Osteocyte (in vitro differentiated cells): ENCODE measurements around the gene SLC39A3. TPM values are rescaled to one million over a fixed set of nuclear protein-coding genes. Genes with fewer than 3 reads are reported as not detected.

Experiments
- DNase-seq: peaks from one replicate; pipeline ENCODE4 v3.0.0; 2021; ENCODE audit warnings: mixed read lengths; ENCODE audit not compliant: unreplicated experiment; ENCODE audit errors: extremely low spot score
- H3K27ac Mint-ChIP-seq: one replicate; pipeline ENCODE4 v1.8.0; 2021; ENCODE audit warnings: mild to moderate bottlenecking, mixed read lengths; ENCODE audit not compliant: unreplicated experiment
- H3K27me3 Mint-ChIP-seq: one replicate; pipeline ENCODE4 v1.8.0; 2021; ENCODE audit warnings: mixed read lengths; ENCODE audit not compliant: unreplicated experiment
- H3K36me3 Mint-ChIP-seq: one replicate; pipeline ENCODE4 v1.8.0; 2021; ENCODE audit warnings: mixed read lengths; ENCODE audit not compliant: unreplicated experiment
- H3K4me1 Mint-ChIP-seq: one replicate; pipeline ENCODE4 v1.8.0; 2021; ENCODE audit warnings: mixed read lengths; ENCODE audit not compliant: unreplicated experiment
- H3K4me3 Mint-ChIP-seq: one replicate; pipeline ENCODE4 v1.8.0; 2021; ENCODE audit warnings: mild to moderate bottlenecking, moderate library complexity, mixed read lengths; ENCODE audit not compliant: unreplicated experiment
- H3K9me3 Mint-ChIP-seq: one replicate; pipeline ENCODE4 v1.8.0; 2021; ENCODE audit warnings: mixed read lengths; ENCODE audit not compliant: unreplicated experiment
- total RNA-seq: library from RNA; stranded (reverse); gene quantifications from 2 replicates; pipeline ENCODE4 v1.2.1, GENCODE V29; 2021
- TF ChIP-seq, protein P1 (sequence below): fragments of 200-600 bp; sonication (generic); IDR thresholded peaks from 2 replicates; pipeline ENCODE4 v1.5.0; 2021; ENCODE audit warnings: antibody characterized with exemption, mild to moderate bottlenecking, moderate library complexity

Gene SLC39A3
- total RNA-seq, 1 donor from 2014 or later, result 36.5 TPM

DNA sequence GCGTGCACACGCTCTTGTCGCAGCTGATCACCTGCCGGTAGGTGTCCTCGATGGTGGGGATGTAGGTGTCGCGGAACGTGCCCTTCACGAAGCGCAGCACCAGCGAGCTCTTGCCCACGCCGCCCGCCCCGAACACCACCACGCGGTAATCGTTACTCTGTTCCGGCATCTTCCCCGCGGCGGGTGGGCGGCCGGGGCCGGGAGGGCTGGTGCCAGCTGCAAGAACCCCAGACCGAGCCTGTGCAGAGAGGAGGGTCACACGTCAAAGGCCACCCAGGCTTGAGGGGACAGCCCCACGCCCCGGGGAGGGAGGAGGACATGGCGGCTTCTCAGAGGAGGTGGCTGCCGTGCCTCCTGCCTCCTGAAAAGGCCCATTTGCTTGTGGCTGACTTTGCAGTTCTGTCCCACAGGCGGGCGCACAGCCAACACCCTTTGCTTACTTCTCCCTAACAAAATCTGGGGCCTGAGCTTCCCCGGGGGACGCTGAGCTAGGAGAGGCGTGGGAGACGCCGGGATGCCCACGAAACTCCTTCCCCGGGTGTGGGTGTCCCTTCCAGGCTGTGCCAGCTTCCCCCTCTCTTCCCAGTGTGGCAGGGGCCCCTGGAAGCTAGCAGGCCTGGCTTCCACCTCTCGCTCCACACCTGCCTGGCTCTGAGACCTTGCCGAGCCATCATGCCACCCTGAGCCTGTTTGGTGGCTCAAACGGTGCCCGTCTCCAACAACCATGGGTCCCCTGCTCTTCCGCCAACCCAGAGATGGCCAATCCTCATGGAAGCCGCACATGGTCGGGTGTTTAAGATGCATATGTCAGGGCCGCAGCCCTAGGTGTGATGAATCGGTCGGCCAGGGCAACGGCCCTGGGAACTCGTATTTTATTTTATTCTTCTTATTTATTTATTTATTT lies 21.9 kb downstream of the SLC39A3 start:
- peaks cover 11% of the 10 kb centered on the region for H3K9me3 Mint-ChIP-seq
- no peaks in the 10 kb centered on the region for H3K27me3 Mint-ChIP-seq
- TF ChIP-seq, protein P1, sequence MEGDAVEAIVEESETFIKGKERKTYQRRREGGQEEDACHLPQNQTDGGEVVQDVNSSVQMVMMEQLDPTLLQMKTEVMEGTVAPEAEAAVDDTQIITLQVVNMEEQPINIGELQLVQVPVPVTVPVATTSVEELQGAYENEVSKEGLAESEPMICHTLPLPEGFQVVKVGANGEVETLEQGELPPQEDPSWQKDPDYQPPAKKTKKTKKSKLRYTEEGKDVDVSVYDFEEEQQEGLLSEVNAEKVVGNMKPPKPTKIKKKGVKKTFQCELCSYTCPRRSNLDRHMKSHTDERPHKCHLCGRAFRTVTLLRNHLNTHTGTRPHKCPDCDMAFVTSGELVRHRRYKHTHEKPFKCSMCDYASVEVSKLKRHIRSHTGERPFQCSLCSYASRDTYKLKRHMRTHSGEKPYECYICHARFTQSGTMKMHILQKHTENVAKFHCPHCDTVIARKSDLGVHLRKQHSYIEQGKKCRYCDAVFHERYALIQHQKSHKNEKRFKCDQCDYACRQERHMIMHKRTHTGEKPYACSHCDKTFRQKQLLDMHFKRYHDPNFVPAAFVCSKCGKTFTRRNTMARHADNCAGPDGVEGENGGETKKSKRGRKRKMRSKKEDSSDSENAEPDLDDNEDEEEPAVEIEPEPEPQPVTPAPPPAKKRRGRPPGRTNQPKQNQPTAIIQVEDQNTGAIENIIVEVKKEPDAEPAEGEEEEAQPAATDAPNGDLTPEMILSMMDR, result no peak
- no peak for DNase-seq
- peaks cover 17% of the 10 kb centered on the region for H3K4me1 Mint-ChIP-seq
- no peak overlapping the region for H3K27ac Mint-ChIP-seq
- no peak overlapping the region for H3K4me3 Mint-ChIP-seq
- peaks cover 3% of the 10 kb centered on the region for H3K36me3 Mint-ChIP-seq

DNA sequence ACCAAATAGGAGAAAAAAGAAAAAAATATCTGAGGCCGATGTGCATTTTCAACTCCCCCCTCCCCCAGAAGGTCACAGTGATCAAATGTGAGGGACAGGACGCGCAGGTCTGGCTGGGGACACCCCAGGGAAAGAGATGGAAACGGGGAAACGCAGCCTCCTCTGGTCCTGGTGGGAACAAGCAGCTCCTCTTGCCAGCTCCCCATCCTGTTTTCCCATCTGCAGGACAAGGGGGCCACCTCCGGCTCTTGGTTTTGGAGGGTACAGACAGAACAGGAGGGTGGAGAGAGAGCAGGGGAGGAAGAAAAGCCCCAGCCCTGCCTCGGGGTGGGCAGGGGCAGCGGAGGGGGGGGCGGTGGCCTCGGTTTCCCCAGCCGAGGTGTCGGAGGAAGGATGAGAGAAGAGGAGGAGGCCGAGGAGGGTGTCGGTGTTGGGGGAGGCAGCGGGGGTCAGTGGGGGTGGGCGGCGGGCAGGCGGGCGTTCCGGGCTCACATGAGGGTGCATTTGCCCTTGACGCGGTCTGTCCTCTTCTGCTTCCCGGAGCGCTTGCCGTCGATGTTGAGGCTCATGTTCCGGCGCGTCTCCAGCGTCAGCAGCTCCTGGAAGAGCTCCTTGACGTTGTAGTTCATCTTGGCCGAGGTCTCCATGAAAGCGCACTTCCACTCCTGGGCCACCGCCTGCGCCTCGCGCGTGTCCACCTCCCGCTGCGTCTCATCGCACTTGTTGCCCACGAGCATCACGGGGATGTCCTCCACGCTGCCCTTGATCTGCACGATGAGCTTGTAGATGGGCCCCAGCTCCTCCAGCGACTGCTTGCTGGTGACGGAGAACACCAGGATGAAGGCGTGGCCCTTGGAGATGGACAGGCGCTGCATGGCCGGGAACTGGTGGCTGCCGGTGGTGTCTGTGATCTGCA lies 22.8 kb downstream of the SLC39A3 start:
- no peak overlapping the region for H3K27ac Mint-ChIP-seq
- H3K36me3 Mint-ChIP-seq, result peaks cover 3% of the 10 kb centered on the region
- no peaks in the 10 kb centered on the region for H3K27me3 Mint-ChIP-seq
- H3K4me3 Mint-ChIP-seq, result no peak overlapping the region
- TF ChIP-seq, protein P1, result no peak
- no peak for DNase-seq
- peaks cover 10% of the 10 kb centered on the region for H3K4me1 Mint-ChIP-seq
- H3K9me3 Mint-ChIP-seq, result peaks cover 11% of the 10 kb centered on the region

DNA sequence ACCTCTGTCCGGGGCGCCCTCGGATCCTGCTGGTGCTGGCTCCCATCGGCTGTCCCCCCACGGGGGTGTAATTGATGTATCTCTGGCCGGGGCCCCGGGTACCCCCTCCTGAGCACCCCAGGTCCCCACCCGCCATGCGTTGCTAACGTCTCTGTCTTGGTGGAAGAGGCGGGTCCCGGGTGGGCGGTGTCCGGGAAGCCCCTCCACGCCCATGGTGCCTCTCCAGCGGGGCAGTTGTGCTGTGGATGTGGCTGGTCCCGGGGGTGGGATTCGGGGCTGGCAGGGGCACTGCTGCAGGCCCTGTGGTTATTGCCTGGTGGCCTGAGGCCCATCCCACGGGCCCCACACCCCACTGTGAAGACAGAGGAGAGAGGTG lies 23.6 kb downstream of the SLC39A3 start:
- Mint-ChIP-seq H3K27ac (no peak overlapping the region), H3K9me3 (peaks cover 11% of the 10 kb centered on the region), H3K4me3 (no peak overlapping the region), H3K4me1 (peaks cover 5% of the 10 kb centered on the region), H3K27me3 (no peaks in the 10 kb centered on the region), H3K36me3 (peaks cover 3% of the 10 kb centered on the region)
- TF ChIP-seq, protein P1, result no peak
- DNase-seq, result no peak

DNA sequence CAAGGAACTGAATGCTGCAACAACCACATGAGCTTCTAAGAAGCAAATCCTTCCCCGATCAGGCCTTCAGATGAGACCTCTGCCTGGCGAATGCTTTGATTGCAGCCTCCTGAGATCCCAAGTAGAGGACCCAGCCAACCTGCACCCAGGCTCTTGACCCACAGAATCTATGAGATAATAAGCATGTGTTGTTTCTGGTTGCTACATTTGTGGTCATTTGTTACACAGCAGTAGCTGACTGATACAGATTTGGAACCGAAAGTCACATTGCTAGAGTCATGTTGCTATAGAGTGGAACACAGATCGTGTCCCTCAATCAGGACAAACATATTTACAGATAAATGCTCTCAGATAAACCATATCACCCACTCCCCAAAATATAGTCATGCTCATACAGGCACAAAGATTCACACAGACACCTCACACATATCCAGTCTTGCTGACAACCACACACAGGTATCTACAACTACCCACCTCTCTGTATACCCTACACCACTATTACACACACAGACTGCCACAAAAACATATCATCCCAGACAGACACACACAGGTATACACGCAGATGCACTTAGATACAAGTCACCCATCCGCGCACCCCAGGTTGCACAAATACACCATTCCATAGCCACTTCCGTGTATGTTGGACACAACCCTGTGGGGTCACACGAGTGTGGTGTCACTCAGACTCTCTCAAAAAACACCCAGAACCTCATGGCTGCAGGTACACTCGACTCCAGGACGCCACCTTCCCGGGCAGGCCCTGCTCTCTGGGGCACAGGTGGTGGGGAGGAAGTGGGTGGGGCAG lies 24.1 kb downstream of the SLC39A3 start:
- H3K9me3 Mint-ChIP-seq, result peaks cover 11% of the 10 kb centered on the region
- no peak for DNase-seq
- peaks cover 3% of the 10 kb centered on the region for H3K36me3 Mint-ChIP-seq
- no peak overlapping the region for H3K27ac Mint-ChIP-seq
- H3K4me3 Mint-ChIP-seq, result no peak overlapping the region
- H3K27me3 Mint-ChIP-seq, result no peaks in the 10 kb centered on the region
- H3K4me1 Mint-ChIP-seq, result peaks cover 5% of the 10 kb centered on the region
- TF ChIP-seq, protein P1, result no peak
